ENCODE data around the gene USP5.
"Not testable (repeated sequence)": the region's sequence is repeated elsewhere in the genome, so short reads cannot be mapped to it uniquely, and the experiment has no call there.

Gene USP5

GRCh38 chr12:6888794-6889193, 36.8 kb downstream of the USP5 start:
- DNase-seq (ENCODE audit: low read depth), result not testable (repeated sequence)

- not testable (repeated sequence) for DNase-seq (ENCODE audit: low read depth)
Measured at GRCh38 chr12:6889775-6890573, 38.0 kb downstream of the USP5 start.

GRCh38 chr12:6890789-6891645, 39.1 kb downstream of the USP5 start:
- peak; percentile 97 for DNase-seq (ENCODE audit: low read depth)

- no peak for DNase-seq (ENCODE audit: low read depth)
Measured at GRCh38 chr12:6891646-6892001, 39.7 kb downstream of the USP5 start.

GRCh38 chr12:6892683-6893082, 40.7 kb downstream of the USP5 start:
- DNase-seq (ENCODE audit: low read depth), result not testable (repeated sequence)

GRCh38 chr12:6894321-6894720, 42.4 kb downstream of the USP5 start:
- no peak for DNase-seq (ENCODE audit: low read depth)

GRCh38 chr12:6896846-6897435, 45.0 kb downstream of the USP5 start:
- no peak for DNase-seq (ENCODE audit: low read depth)

- no peak for DNase-seq (ENCODE audit: low read depth)
Measured at GRCh38 chr12:6899427-6899826, 47.5 kb downstream of the USP5 start.

- no peak for DNase-seq (ENCODE audit: low read depth)
Measured at GRCh38 chr12:6899837-6900519, 48.0 kb downstream of the USP5 start.

- DNase-seq (ENCODE audit: low read depth), result no peak
Measured at GRCh38 chr12:6902448-6902847, 50.5 kb downstream of the USP5 start.

GRCh38 chr12:6903722-6904121, 51.8 kb downstream of the USP5 start:
- no peak for DNase-seq (ENCODE audit: low read depth)

GRCh38 chr12:6904280-6905276, 52.6 kb downstream of the USP5 start, which contains the start of gene LRRC23:
LRRC23 (plus strand) TSS chr12:6904822; CDS start chr12:6905634, 812 bp downstream.
- peak; percentile 95 for DNase-seq (ENCODE audit: low read depth)

- DNase-seq (ENCODE audit: low read depth), result no peak
Measured at GRCh38 chr12:6905414-6906040, 53.6 kb downstream of the USP5 start.

- not testable (repeated sequence) for DNase-seq (ENCODE audit: low read depth)
Measured at GRCh38 chr12:6908141-6908540, 56.2 kb downstream of the USP5 start.

- no peak for DNase-seq (ENCODE audit: low read depth)
Measured at GRCh38 chr12:6909421-6910145, 57.6 kb downstream of the USP5 start.

GRCh38 chr12:6912164-6912935, 60.4 kb downstream of the USP5 start:
- no peak for DNase-seq (ENCODE audit: low read depth)

- DNase-seq (ENCODE audit: low read depth), result peak; percentile 78
Measured at GRCh38 chr12:6914246-6914946, 62.4 kb downstream of the USP5 start, which contains the start of gene ENO2. ENO2 (plus strand) TSS chr12:6914580; CDS start chr12:6915833, 1,253 bp downstream.
